Cardiac muscle cell (in vitro differentiated cells and primary cell): ENCODE measurements around the gene MAP1B. TPM values are rescaled to one million over a fixed set of nuclear protein-coding genes. Genes with fewer than 3 reads are reported as not detected.

Experiments used
- DNase-seq, 2 donors: peaks; one replicate each; pipeline versions ENCODE4 v3.0.0 to v3.0.0-alpha.2; 2010 to 2017; ENCODE audit warnings: low read depth in 1 of 2, low spot score in 1 of 2
- H3K27ac ChIP-seq: fragments of 200-600 bp; sonication (generic); 2 replicates; pipeline ENCODE4 v1.5.1; 2016
- H3K27me3 ChIP-seq: fragments of 200-600 bp; sonication (generic); 2 replicates; pipeline ENCODE4 v1.6.0; 2016; ENCODE audit warnings: control low read depth
- H3K36me3 ChIP-seq: fragments of 200-600 bp; sonication (generic); 2 replicates; pipeline ENCODE4 v1.5.1; 2016; ENCODE audit warnings: control low read depth
- H3K4me1 ChIP-seq: fragments of 200-600 bp; sonication (generic); 2 replicates; pipeline ENCODE4 v1.8.1; 2017; ENCODE audit warnings: low read depth, mild to moderate bottlenecking, mixed run types
- H3K4me3 ChIP-seq: fragments of 200-600 bp; sonication (generic); 2 replicates; pipeline ENCODE4 v1.5.1; 2016; ENCODE audit warnings: mild to moderate bottlenecking
- H3K9me3 ChIP-seq: fragments of 200-600 bp; sonication (generic); 2 replicates; pipeline ENCODE4 v1.5.1; 2017; ENCODE audit warnings: low read depth, mild to moderate bottlenecking, control low read depth
- CTCF ChIP-seq: IDR thresholded peaks from 2 replicates; pipeline ENCODE4 v1.5.1; 2012; ENCODE audit warnings: low read depth, mild to moderate bottlenecking, low read length
- polyA plus RNA-seq: library from polyadenylated mRNA; unstranded; fragments of >200 nt; fragmentation: Nextera tagmentation; extraction: Ambion mirVana; gene quantifications from 2 replicates; pipeline ENCODE4 v1.2.1, GENCODE V29; 2016
- total RNA-seq: library from RNA; depleted of rRNA; stranded (reverse); fragments of >200 nt; gene quantifications from 2 replicates; pipeline ENCODE4 v1.2.3, GENCODE V29; 2016

Gene MAP1B
- total RNA-seq (142 and 258 TPM in 2 replicates), polyA plus RNA-seq (95.6 and 119 TPM in 2 replicates)

- Histone ChIP-seq H3K4me1 (peaks cover 7% of the 10 kb centered on the region), H3K4me3 (peak within 1 kb of the TSS; percentile 82), H3K36me3 (no peaks in the 10 kb centered on the region), H3K27me3 (no peaks in the 10 kb centered on the region), H3K9me3 (no peaks in the 10 kb centered on the region), H3K27ac (no peak within 1 kb of the TSS)
- no peak for TF ChIP-seq CTCF
- peak; percentile 80 to 82 for DNase-seq
These were observed at the start of gene MAP1B for GRCh38 chr5:72107131-72107900. TSS of gene MAP1B (plus strand) at chr5:72107475. CDS start at chr5:72107532, 57 bp downstream.

GRCh38 chr5:72057816-72058215, 49.5 kb upstream of the MAP1B start:
- Histone ChIP-seq H3K27me3 (peaks cover 3% of the 10 kb centered on the region), H3K36me3 (no peaks in the 10 kb centered on the region), H3K4me1 (no peaks in the 10 kb centered on the region), H3K4me3 (no peak overlapping the region), H3K9me3 (no peaks in the 10 kb centered on the region), H3K27ac (no peak overlapping the region)
- no peak for DNase-seq
- no peak for TF ChIP-seq CTCF

- no peaks in the 10 kb centered on the region for H3K9me3 ChIP-seq
- peak; percentile 56 to 78 for DNase-seq
- peaks cover 9% of the 10 kb centered on the region for H3K4me1 ChIP-seq
- TF ChIP-seq CTCF, result no peak
- H3K27ac ChIP-seq, result no peak overlapping the region
- peaks cover 3% of the 10 kb centered on the region for H3K27me3 ChIP-seq
- H3K36me3 ChIP-seq, result no peaks in the 10 kb centered on the region
- no peak overlapping the region for H3K4me3 ChIP-seq
These were observed 44.0 kb upstream of the MAP1B start for GRCh38 chr5:72063219-72063819.

GRCh38 chr5:72064801-72065570, 42.3 kb upstream of the MAP1B start:
- peaks cover 9% of the 10 kb centered on the region for H3K4me1 ChIP-seq
- H3K9me3 ChIP-seq, result no peaks in the 10 kb centered on the region
- no peaks in the 10 kb centered on the region for H3K36me3 ChIP-seq
- DNase-seq, result no peak
- H3K4me3 ChIP-seq, result no peak overlapping the region
- TF ChIP-seq CTCF, result no peak
- no peak overlapping the region for H3K27ac ChIP-seq
- H3K27me3 ChIP-seq, result peaks cover 3% of the 10 kb centered on the region

GRCh38 chr5:72065751-72066255, 41.5 kb upstream of the MAP1B start:
- Histone ChIP-seq H3K4me3 (no peak overlapping the region), H3K27ac (no peak overlapping the region), H3K36me3 (no peaks in the 10 kb centered on the region), H3K9me3 (no peaks in the 10 kb centered on the region), H3K4me1 (peaks cover 9% of the 10 kb centered on the region), H3K27me3 (peaks cover 3% of the 10 kb centered on the region)
- no peak for TF ChIP-seq CTCF
- peak; percentile 47 to 52 for DNase-seq
